ENCODE measurements around the gene ZMAT5. TPM values are rescaled to one million over a fixed set of nuclear protein-coding genes. Genes with fewer than 3 reads are reported as not detected.

The ZMAT5 gene
- total and polyA plus RNA-seq, 10 of the 15 experiments (the other 5 are each of a cell fraction or from before 2014, with no cell fraction given) = 2.3 to 43.0 (median 21.9) TPM

DNA sequence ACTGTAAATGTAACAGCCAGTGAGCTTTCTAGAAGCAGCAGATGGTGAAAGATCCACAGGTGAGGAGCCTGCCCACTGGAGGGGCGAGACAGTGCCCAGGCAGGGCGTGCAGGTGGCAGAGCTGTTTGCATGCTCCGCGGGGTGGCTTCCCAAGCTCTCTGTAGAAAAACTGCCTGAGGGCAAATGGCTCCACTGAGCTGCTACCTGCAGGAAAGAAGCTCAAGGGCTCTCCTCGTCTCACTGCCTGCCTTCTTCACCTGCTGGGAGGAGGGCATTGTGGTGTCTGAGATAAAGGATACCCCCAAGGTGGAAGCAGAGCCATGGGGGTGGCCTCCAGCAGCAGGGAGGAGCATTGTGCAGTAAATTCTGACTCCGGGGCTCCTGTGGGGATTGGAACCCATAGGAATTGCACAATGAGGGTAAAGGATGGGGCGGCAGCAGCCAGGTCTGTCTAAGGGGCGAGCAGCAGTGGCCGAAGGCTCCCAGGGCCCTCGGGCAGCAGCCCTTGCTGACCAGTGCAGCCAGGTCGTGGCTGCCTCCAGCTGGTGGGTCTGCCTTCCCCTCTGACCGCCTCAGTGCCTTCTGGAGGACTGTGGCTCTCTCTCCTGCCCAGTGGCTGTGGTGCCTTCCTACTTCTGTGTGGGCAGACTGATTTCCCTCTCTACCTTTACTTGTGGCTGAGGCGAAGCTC lies 75.0 kb downstream of the ZMAT5 start:
- intact Hi-C loops (cut with micrococcal nuclease; ENCODE audit: unreplicated experiment) (loop anchor here (2.0 to 10.0 kb wide), 2 partner anchors 313 to 393 kb away; partner anchors contain the start of gene HORMAD2), in situ Hi-C loops (cut with MboI) (no loop called here)
- H3K9ac ChIP-seq (ENCODE audit: control insufficient read depth, insufficient read depth, low read length) = no peak overlapping the region
- no peak for FAIRE-seq
- no peak overlapping the region for H2AFZ ChIP-seq (ENCODE audit: control insufficient read depth, low read depth, low read length)
- ATAC-seq = no peak
- WGBS (ENCODE audit: insufficient coverage, insufficient replicate concordance, low lambda C conversion rate, missing lambda C conversion rate) = 90% methylated on average over 13 of the region's 13 CpGs
- no peaks in the 10 kb centered on the region for H3K27me3 ChIP-seq (replicated peaks in 1 of 2; ENCODE audit: control insufficient read depth in 2 of 2, insufficient read depth in 2 of 2, low read length in 1 of 2)
- ChIA-PET CTCF (interaction anchor here (0.8 to 1.1 kb wide), 2 partner anchors 310 to 315 kb away, joined by 3 to 4 read pairs; no protein-coding TSS in a partner anchor), POLR2A (no interaction called here), SMC1A (ENCODE audit: uncharacterized antibody, unreplicated experiment) (interaction anchor here (0.7 to 1.3 kb wide), 4 partner anchors 56 to 314 kb away, joined by 3 read pairs; no protein-coding TSS in a partner anchor), RAD21 (ENCODE audit: unreplicated experiment) (no interaction called here)
- H3K79me2 ChIP-seq (ENCODE audit: control insufficient read depth, insufficient read depth, low read length) = no peaks in the 10 kb centered on the region
- H3K4me3 ChIP-seq = no peak overlapping the region
- no peaks in the 10 kb centered on the region for H4K20me1 ChIP-seq (ENCODE audit: control insufficient read depth, insufficient read depth)
- no peaks in the 10 kb centered on the region for H3K9me3 ChIP-seq (replicated peaks; ENCODE audit: control insufficient read depth, insufficient read depth, low read length)
- no peak overlapping the region for H3K4me2 ChIP-seq (ENCODE audit: control insufficient read depth, insufficient read depth)
- DNase-seq (ENCODE audit: low read depth, low spot score) = no peak
- BruUV-seq (replicated peaks) = no TSS peak
- H3K4me1 ChIP-seq (ENCODE audit: control insufficient read depth, insufficient read depth, low read length) = no peaks in the 10 kb centered on the region
- peaks cover 2 to 24% of the 10 kb centered on the region in 2 experiments; a peak in 3 of 4 replicates for H3K36me3 ChIP-seq (ENCODE audit: control insufficient read depth in 2 of 2, insufficient read depth in 2 of 2, low read length in 1 of 2)
- no peak for TF ChIP-seq EED (IDR thresholded peaks at IDR 0.05; ENCODE audit: low read depth)
- no peak for TF ChIP-seq E4F1 (IDR thresholded peaks at IDR 0.05; ENCODE audit: borderline replicate concordance, partially characterized antibody)
- no peak for TF ChIP-seq MEF2B (IDR thresholded peaks at IDR 0.05; ENCODE audit: partially characterized antibody, poor library complexity, severe bottlenecking)
- no peak for TF ChIP-seq RFX5 (IDR thresholded peaks at IDR 0.05; ENCODE audit: low read depth, low read length)
- no peak for TF ChIP-seq KDM1A (IDR thresholded peaks at IDR 0.05; ENCODE audit: borderline replicate concordance)
- no peak for TF ChIP-seq RUNX3 (IDR thresholded peaks at IDR 0.05; ENCODE audit: low read length)
- no peak for TF ChIP-seq RAD51 (IDR thresholded peaks at IDR 0.05)
- no peak for TF ChIP-seq EZH2 (IDR thresholded peaks at IDR 0.05; ENCODE audit: borderline replicate concordance, control insufficient read depth, low read depth, low read length)
- no peak for TF ChIP-seq BCL11A (IDR thresholded peaks at IDR 0.05; ENCODE audit: low read depth, low read length)
- no peak for TF ChIP-seq E2F8 (IDR thresholded peaks at IDR 0.05; ENCODE audit: low read depth, partially characterized antibody)
- no peak for TF ChIP-seq TCF7 (IDR thresholded peaks at IDR 0.05; ENCODE audit: borderline replicate concordance)
- TF ChIP-seq NFYB (IDR thresholded peaks at IDR 0.05; ENCODE audit: insufficient read depth, low read depth, low read length) = no peak
- no peak for TF ChIP-seq ZNF217 (IDR thresholded peaks at IDR 0.05)
- TF ChIP-seq NFXL1 (IDR thresholded peaks at IDR 0.05; ENCODE audit: borderline replicate concordance) = no peak
- TF ChIP-seq NFIC (IDR thresholded peaks at IDR 0.05; ENCODE audit: low read depth, low read length) = no peak
- H3K27ac ChIP-seq (ENCODE audit: control insufficient read depth, insufficient read depth) = no peak overlapping the region

Measured in GM12878 (cell line).